Naive thymus-derived CD8-positive, alpha-beta T cell (primary cell): ENCODE data around the gene MVP. TPM values are rescaled to one million over a fixed set of nuclear protein-coding genes. Genes with fewer than 3 reads are reported as not detected.
A peak's percentile ranks its signal among the peaks of the same experiment; 100 is the strongest.
"Not testable (repeated sequence)": the region's sequence is repeated elsewhere in the genome, so short reads cannot be mapped to it uniquely, and the experiment has no call there.

Source experiments
- ATAC-seq, 2 donors: fragments of 150-1000 bp; cut with Tn5 transposase in 1 of 2; sonication (Bioruptor Pico), chemical (Tn5 transposase) in 1 of 2; 1 replicate in 1 of 2; 2 replicates in 1 of 2; pipeline ENCODE4 v1.10.0; 2021; ENCODE audit warnings: mild to moderate bottlenecking in 2 of 2, moderate library complexity in 2 of 2
- POLR2A ChIA-PET: fragments of 350-600 bp; sonication (Branson Sonifier 250); formaldehyde crosslinking; loops from one replicate; lab custom pipeline; 2021; ENCODE audit warnings: antibody characterized with exemption; lab: Charles Lee
- DNase-seq, 10 donors: peaks; one replicate each; pipeline versions ENCODE4 v3.0.0 to v3.0.0-alpha.2; 2020 to 2022
- H3K27ac Mint-ChIP-seq, 10 donors: one replicate each; pipeline ENCODE4 v1.8.0; 2020 to 2022; ENCODE audit warnings: mild to moderate bottlenecking in 10 of 10, mixed read lengths in 10 of 10, moderate library complexity in 4 of 10, inconsistent platforms in 1 of 10
- H3K27me3 Mint-ChIP-seq, 5 donors: one replicate each; pipeline ENCODE4 v1.8.0; 2021 to 2022; ENCODE audit warnings: mixed read lengths in 5 of 5
- H3K36me3 Mint-ChIP-seq, 3 donors: one replicate each; pipeline ENCODE4 v1.8.0; 2020 to 2022; ENCODE audit warnings: mixed read lengths in 3 of 3, mild to moderate bottlenecking in 2 of 3, inconsistent platforms in 1 of 3
- H3K4me1 Mint-ChIP-seq, 4 donors: one replicate each; pipeline ENCODE4 v1.8.0; 2021 to 2022; ENCODE audit warnings: mixed read lengths in 4 of 4
- H3K4me3 Mint-ChIP-seq, 10 donors: one replicate each; pipeline ENCODE4 v1.8.0; 2020 to 2022; ENCODE audit warnings: mild to moderate bottlenecking in 10 of 10, mixed read lengths in 10 of 10, moderate library complexity in 6 of 10, inconsistent platforms in 1 of 10
- H3K9me3 Mint-ChIP-seq, 9 donors: one replicate each; pipeline ENCODE4 v1.8.0; 2020 to 2022; ENCODE audit warnings: mixed read lengths in 9 of 9, mild to moderate bottlenecking in 3 of 9, inconsistent platforms in 1 of 9, moderate library complexity in 1 of 9
- polyA plus RNA-seq, 3 donors: library from polyadenylated mRNA; unstranded; fragments of 300-500 nt; fragmentation: Illumina TruSeq; gene quantifications; one replicate each; pipeline ENCODE4 v1.2.3, GENCODE V29; 2021
- total RNA-seq, 8 experiments: library from RNA in 2 of 8; stranded (reverse) in 2 of 8; gene quantifications; one replicate each; pipeline ENCODE4 v1.2.3 and lab custom pipeline; 2021 to 2026

MVP gene
- total and polyA plus RNA-seq, 5 experiments from 2014 or later, result 120 to 160 (median 132) TPM

GRCh38 chr16:29789775-29790182 is 30.5 kb upstream of the MVP start:
- Mint-ChIP-seq H3K36me3 (peaks cover 0 to 3% (median 2%) of the 10 kb centered on the region in 3 donors), H3K4me1 (peaks cover 27 to 59% (median 54%) of the 10 kb centered on the region in 4 donors), H3K27me3 (no peaks in the 10 kb centered on the region), H3K4me3 (peak overlapping the region; percentile 95 to 99 (median 98)), H3K27ac (peak overlapping the region; percentile 98 to 99 (median 99)), H3K9me3 (no peaks in the 10 kb centered on the region)
- DNase-seq (no peak), ATAC-seq (no peak)
- POLR2A ChIA-PET, result interaction anchor here (0.5 to 10.6 kb wide), 37 partner anchors 9 to 396 kb away, joined by 3 to 240 read pairs (median 5); partner anchors contain the start of genes ALDOA, C16orf54, CDIPT and INO80E

GRCh38 chr16:29790183-29790948 is 29.9 kb upstream of the MVP start, which contains the start of gene KIF22:
KIF22 (plus strand) TSS chr16:29790751; CDS start chr16:29790760, 9 bp downstream.
- Mint-ChIP-seq H3K36me3 (peaks cover 0 to 4% (median 3%) of the 10 kb centered on the region in 3 donors), H3K27ac (peak within 1 kb of the TSS; percentile 98 to 99 (median 99)), H3K4me3 (peak within 1 kb of the TSS; percentile 95 to 99 (median 98)), H3K27me3 (no peaks in the 10 kb centered on the region), H3K4me1 (peaks cover 22 to 58% (median 52%) of the 10 kb centered on the region in 4 donors), H3K9me3 (no peaks in the 10 kb centered on the region)
- peak; percentile 98 to 100 (median 100) for DNase-seq
- POLR2A ChIA-PET, result interaction anchor here (0.5 to 10.6 kb wide), 39 partner anchors 10 to 395 kb away, joined by 3 to 240 read pairs (median 5); partner anchors contain the start of genes ALDOA, C16orf54, CDIPT and INO80E
- peak; percentile 92 to 94 for ATAC-seq

- peak overlapping the region; percentile 95 to 99 (median 98) for H3K4me3 Mint-ChIP-seq
- peak; percentile 2 to 9 for ATAC-seq
- no peaks in the 10 kb centered on the region for H3K27me3 Mint-ChIP-seq
- peaks cover 20 to 54% (median 48%) of the 10 kb centered on the region in 4 donors for H3K4me1 Mint-ChIP-seq
- H3K9me3 Mint-ChIP-seq, result no peaks in the 10 kb centered on the region
- POLR2A ChIA-PET, result interaction anchor here (0.9 to 10.6 kb wide), 30 partner anchors 11 to 395 kb away, joined by 3 to 240 read pairs (median 6); partner anchors contain the start of genes ALDOA, C16orf54, CDIPT and INO80E
- DNase-seq, result no peak
- peaks cover 0 to 8% (median 3%) of the 10 kb centered on the region in 3 donors for H3K36me3 Mint-ChIP-seq
- H3K27ac Mint-ChIP-seq, result peak overlapping the region; percentile 98 to 99 (median 99)
Measured at GRCh38 chr16:29790949-29791844, 29.1 kb upstream of the MVP start.

- POLR2A ChIA-PET, result interaction anchor here (0.6 to 10.6 kb wide), 9 partner anchors 12 to 91 kb away, joined by 3 to 240 read pairs (median 29); partner anchors contain the start of genes C16orf54, MAZ, PAGR1 and PRRT2
- ATAC-seq (no peak), DNase-seq (no peak)
- Mint-ChIP-seq H3K4me1 (peaks cover 20 to 54% (median 48%) of the 10 kb centered on the region in 4 donors), H3K27me3 (no peaks in the 10 kb centered on the region), H3K27ac (peak overlapping the region in 9 of 10 donors; percentile 98 to 99 (median 99)), H3K9me3 (no peaks in the 10 kb centered on the region), H3K36me3 (peaks cover 0 to 16% (median 3%) of the 10 kb centered on the region in 3 donors), H3K4me3 (peak overlapping the region; percentile 95 to 99 (median 98))
Measured at GRCh38 chr16:29791845-29792807, 28.1 kb upstream of the MVP start.

GRCh38 chr16:29793153-29793552 is 27.1 kb upstream of the MVP start:
- H3K27me3 Mint-ChIP-seq, DNase-seq, ATAC-seq, H3K9me3 Mint-ChIP-seq: not testable (repeated sequence)
- peaks cover 5 to 24% (median 8%) of the 10 kb centered on the region in 3 donors for H3K36me3 Mint-ChIP-seq
- POLR2A ChIA-PET, result interaction anchor here (1.5 to 10.6 kb wide), 3 partner anchors 11 to 92 kb away, joined by 3 to 240 read pairs (median 98); partner anchors contain the start of gene MAZ
- peak overlapping the region in 1 of 10 donors; percentile 97 for H3K4me3 Mint-ChIP-seq
- H3K4me1 Mint-ChIP-seq, result peaks cover 22 to 53% (median 48%) of the 10 kb centered on the region in 4 donors
- H3K27ac Mint-ChIP-seq, result peak overlapping the region in 3 of 10 donors; percentile 24 to 56 (median 39)

- Mint-ChIP-seq H3K36me3 (peaks cover 7 to 35% (median 15%) of the 10 kb centered on the region in 3 donors), H3K9me3 (no peaks in the 10 kb centered on the region), H3K4me3 (peak overlapping the region in 1 of 10 donors; percentile 15), H3K4me1 (peaks cover 22 to 49% (median 46%) of the 10 kb centered on the region in 4 donors), H3K27ac (peak overlapping the region in 2 of 10 donors; percentile 12 to 37), H3K27me3 (no peaks in the 10 kb centered on the region)
- DNase-seq, result no peak
- POLR2A ChIA-PET, result interaction anchor here (0.6 to 10.6 kb wide), 2 partner anchors 10 to 224 kb away, joined by 3 to 240 read pairs; partner anchors contain the start of gene MAZ
- ATAC-seq, result no peak
Measured at GRCh38 chr16:29794231-29794710, 26.0 kb upstream of the MVP start.

GRCh38 chr16:29802416-29802935 is 17.8 kb upstream of the MVP start:
- peaks cover 7 to 42% (median 16%) of the 10 kb centered on the region in 3 donors for H3K36me3 Mint-ChIP-seq
- H3K4me1 Mint-ChIP-seq, result peaks cover 13 to 22% (median 18%) of the 10 kb centered on the region in 4 donors
- H3K27ac Mint-ChIP-seq, result peak overlapping the region in 9 of 10 donors; percentile 21 to 99 (median 78)
- DNase-seq (no peak), ATAC-seq (no peak)
- no peaks in the 10 kb centered on the region for H3K9me3 Mint-ChIP-seq
- peaks cover 0 to 1% (median 0%) of the 10 kb centered on the region in 5 donors for H3K27me3 Mint-ChIP-seq
- POLR2A ChIA-PET, result interaction anchor here (0.9 to 11.2 kb wide), 8 partner anchors 10 to 101 kb away, joined by 4 to 240 read pairs (median 18); partner anchors contain the start of genes C16orf54, KIF22 and PAGR1
- H3K4me3 Mint-ChIP-seq, result peak overlapping the region in 4 of 10 donors; percentile 14 to 40 (median 32)

GRCh38 chr16:29804020-29804419 is 16.2 kb upstream of the MVP start:
- H3K36me3 Mint-ChIP-seq, result peaks cover 0 to 38% (median 8%) of the 10 kb centered on the region in 3 donors
- POLR2A ChIA-PET, result interaction anchor here (0.6 to 11.2 kb wide), 18 partner anchors 9 to 730 kb away, joined by 3 to 240 read pairs (median 9); partner anchors contain the start of genes C16orf54, KIF22, MVP and PAGR1

GRCh38 chr16:29804455-29805231 is 15.6 kb upstream of the MVP start:
- POLR2A ChIA-PET, result interaction anchor here (0.7 to 11.2 kb wide), 20 partner anchors 9 to 729 kb away, joined by 3 to 240 read pairs (median 8); partner anchors contain the start of genes C16orf54, INO80E, KIF22 and MVP
- Mint-ChIP-seq H3K27me3 (peaks cover 0 to 1% (median 0%) of the 10 kb centered on the region in 5 donors), H3K4me1 (peaks cover 18 to 41% (median 34%) of the 10 kb centered on the region in 4 donors), H3K9me3 (no peaks in the 10 kb centered on the region), H3K36me3 (peaks cover 0 to 32% (median 8%) of the 10 kb centered on the region in 3 donors), H3K27ac (peak overlapping the region; percentile 98 to 100 (median 100)), H3K4me3 (peak overlapping the region; percentile 87 to 100 (median 99))
- ATAC-seq, result peak; percentile 7 to 13
- DNase-seq, result peak in 1 of 10 donors; percentile 61

More at GRCh38 chr16:29804020-29804419, 16.2 kb upstream of the MVP start:
- Mint-ChIP-seq H3K4me3 (peak overlapping the region; percentile 87 to 100 (median 99)), H3K27me3 (peaks cover 0 to 1% (median 0%) of the 10 kb centered on the region in 5 donors), H3K4me1 (peaks cover 18 to 38% (median 31%) of the 10 kb centered on the region in 4 donors), H3K27ac (peak overlapping the region; percentile 98 to 100 (median 100)), H3K9me3 (no peaks in the 10 kb centered on the region)
- no peak for DNase-seq
- ATAC-seq, result no peak
